Hippocampal formation (tissue), 2 donors: ENCODE measurements around the gene KCNMA1.

Experiments used
- DNase-seq, 2 donors: peaks; one replicate each; lab custom pipeline; 2025; lab: John Stamatoyannopoulos, UW

Gene KCNMA1

DNA sequence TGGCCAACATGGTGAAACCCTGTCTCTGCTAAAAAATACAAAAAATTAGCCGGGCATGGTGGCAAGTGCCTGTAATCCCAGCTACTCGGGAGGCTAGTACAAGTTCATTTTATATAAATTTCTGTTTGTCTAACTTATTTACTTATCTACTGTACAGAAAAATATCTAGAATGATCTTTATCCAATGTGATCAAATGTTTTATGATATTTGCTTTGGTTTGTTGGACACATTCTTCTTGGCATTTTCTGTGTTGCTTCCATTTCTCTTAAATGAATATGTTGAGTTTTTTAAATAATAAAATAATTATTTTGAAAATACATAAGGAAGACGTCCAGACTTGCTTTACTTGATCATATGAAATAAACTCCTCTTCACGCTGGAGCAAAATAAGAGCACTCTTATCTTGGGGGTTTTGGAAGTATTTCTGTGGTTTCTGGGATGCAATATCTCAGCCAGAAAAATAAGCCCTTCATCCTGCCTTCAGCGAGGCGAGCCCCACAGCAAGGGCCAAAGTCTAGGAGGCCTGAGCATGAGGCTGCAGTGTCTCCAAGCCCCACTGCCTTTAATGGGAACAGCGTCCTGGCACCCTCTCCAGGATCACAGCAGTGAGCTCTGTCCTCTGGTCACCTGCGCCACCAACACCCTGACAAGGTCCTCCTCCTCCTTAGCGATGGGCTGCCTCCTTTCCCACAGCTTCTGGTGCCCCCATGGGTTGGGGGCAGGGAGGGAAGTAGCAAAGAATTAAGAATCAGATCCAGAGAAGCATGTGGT, 480.2 kb downstream of the KCNMA1 start:
- DNase-seq, result no peak

DNA sequence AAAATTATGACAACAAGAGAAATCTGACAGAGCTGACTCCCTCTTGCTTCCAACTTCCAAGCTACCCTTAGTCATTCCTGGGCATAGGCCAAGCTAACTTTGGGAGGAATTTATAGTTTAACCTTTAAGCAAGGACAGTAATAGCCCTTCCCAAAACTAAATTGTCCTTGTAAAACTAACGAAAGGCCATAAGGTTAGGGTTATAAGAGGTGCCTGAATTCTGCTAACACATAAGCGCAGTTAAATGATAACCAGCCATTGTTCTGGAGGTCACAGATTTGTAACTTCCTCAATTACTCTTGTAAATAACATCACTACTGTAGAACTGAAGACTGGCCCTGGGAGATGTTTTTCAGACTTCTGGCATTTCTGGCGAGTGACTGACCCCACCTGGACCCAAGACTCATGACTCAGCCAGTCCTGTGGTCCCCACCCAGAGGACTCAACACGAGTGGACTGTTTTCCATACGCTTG, 481.2 kb downstream of the KCNMA1 start:
- DNase-seq, result no peak

DNA sequence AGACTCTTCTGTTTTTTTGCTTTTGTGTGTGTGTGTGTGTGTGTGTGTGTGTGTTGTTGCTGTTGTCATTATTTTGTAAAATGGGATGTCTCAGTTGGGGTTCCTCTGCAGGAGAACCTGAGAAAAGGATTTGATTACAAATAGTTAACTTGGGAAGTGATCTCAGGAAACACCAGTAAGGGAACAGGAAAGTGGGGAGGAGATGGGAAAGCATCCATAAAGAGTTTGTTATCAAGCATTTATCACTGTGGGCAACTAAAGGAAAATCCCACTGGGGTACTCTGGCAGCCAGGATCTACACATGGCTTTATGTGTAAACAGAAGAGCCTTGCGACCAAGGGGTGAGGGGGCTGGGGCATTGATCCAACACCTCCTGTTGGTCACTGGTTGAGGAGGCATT, 485.4 kb downstream of the KCNMA1 start:
- no peak for DNase-seq

DNA sequence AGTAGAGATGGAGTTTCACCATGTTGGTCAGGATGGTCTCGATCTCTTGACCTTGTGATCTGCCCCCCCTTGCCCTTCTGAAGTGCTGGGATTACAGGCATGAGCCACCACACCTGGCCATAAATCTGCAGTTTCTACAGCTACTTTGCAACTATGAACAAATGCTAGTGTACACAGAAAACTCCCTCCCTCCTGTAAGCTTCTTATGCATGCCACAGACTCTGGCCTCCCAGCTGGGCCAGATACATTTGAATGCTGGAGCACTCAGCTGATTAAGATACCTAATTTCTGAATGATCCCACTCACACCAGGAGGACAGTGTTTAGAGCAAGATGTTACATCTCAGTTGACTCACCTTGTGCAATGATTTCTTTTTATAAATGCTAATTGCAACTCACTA, 486.2 kb downstream of the KCNMA1 start:
- no peak for DNase-seq

DNA sequence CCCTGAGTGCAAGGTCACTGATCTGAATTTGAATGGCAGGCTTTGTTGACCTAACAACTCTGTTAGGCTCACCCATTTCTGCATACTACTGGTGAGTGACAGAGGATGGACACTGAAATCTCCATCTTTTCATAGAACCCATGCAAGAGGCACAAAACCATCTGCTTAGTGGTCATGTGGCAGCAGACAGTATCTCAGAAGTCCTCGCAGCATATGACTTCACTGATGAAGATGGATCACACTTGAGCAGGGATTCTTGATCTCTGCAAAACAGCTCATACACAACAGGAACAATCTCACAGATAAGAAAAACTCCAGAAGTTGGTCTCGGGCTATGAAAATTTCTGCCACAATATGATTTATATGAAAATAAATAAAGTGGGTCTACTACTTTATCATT, 487.9 kb downstream of the KCNMA1 start:
- no peak for DNase-seq

DNA sequence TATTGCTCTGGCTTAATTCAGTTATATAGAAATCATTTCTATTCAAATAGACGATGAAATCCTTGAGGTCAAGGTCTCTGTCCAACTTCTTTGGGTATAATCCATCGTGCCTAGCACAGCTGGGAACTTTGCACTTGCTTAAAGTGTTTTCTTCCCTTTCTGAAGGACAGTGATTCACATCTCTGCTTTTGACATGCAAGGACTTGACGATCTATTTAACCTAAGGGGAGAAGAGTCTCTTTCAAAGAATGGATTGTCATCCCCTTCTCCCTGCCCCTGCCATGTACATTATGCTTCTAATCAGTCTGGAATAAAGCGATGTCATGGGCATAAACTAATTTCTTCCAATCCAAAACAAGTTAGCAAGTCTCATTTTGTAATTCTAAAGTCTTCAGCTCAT, 488.6 kb downstream of the KCNMA1 start:
- DNase-seq, result no peak

DNA sequence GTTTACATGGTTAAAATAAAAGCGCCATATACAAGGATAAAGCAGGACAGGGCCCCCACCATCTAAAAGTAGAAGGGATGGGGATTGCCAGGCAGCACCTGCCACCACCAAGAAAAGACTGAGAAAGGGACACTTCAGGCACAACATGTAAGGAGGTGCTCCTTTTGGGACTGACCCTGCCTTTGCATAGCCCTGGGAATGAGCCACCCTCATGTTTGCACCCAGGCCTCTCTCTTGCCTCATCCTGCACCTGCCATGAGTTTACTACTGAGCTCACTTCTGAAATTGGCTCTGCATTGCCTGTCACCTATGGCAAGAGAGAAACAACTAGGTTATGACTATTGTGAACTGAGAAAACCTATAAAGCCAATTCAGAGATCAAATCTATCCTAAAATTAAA, 489.7 kb downstream of the KCNMA1 start:
- DNase-seq, result no peak

DNA sequence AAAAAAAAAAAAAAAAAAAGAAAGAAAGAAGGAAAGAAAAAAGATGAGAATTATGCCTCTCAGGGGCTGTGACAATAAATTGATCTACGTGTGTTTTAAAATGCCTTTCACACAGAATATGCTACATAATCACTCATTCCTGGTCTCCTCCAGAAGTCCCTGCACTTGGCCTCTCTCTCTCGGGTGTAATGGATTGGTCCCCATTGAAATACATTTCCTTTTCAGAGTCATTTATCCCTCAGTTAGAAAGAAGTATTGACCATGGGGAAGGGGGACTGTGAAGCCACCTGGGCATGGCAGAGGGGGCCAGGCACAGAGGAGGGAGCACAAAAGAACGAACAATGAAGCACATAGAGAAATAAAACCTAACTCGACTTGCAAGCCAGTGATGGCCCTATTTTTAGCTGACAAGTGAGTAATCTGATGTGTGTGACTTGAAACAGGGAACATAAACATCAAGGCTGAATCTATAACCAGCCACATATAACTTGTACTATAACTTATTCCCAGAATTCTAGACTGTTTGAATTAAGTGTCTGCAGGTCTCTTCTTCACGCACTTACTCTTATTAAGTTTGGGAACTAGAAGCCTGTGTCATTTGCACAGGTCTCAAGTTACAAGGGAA, 490.8 kb downstream of the KCNMA1 start:
- DNase-seq, result no peak

DNA sequence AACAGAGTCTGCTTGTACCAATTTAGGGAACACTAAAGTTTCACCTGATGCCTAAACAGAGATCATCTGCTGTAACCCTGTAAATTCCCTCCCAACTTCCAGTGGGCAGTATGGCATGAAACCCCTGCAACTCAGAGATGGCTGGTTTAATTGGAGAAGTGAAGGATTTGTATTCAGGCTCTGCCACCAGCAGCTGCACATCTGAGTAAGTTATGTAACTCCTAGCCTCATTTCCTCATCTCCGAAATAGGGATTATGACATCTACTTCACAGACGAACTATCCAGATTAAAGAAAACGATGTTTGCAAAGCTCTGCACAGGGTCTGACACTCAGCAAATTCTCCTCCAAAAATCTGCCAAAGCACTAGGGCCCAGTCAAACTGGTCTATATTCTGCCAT, 493.0 kb downstream of the KCNMA1 start:
- no peak for DNase-seq

DNA sequence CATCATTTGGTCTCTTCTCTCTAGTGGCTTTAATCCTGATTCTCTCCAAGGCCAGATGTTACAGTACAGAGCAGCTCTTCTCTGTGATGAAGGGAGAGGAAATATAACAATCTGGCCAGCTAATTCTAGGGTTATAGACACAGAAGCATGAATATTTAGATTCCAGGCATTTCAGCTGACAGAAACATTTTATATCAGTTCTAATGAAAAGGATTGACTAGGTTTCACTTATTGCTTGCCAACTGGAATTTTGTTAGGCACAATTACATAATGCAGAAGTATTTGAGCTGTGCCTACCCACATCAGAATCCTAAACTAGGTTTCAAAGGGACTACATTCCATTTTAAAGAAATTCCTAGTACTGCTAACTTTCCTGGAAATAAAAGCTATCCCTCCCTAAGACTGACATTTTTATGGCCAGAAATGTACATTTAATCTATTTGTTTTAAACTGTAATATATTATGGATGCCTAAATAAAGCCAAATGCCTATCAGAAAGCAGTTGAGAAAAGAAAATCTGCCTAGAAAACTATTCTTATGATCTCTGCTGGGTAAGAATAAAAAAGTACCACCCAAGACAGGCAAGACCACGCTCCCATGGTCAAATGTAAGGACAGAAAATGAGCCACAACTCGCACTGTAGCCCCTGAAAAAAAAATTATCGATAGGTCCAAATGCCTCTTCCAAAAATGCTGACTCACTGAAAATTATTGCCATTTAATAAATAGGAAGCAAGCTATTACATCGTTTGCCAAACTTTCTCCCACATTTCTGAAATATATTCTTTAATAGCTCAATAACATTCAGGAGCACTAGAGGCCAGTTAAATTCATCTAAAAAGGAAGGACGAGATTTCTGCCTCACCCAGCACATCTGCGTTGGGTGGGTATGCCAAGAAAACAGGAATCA, 498.1 kb downstream of the KCNMA1 start:
- peak in 1 of 2 donors; percentile 16 for DNase-seq

DNA sequence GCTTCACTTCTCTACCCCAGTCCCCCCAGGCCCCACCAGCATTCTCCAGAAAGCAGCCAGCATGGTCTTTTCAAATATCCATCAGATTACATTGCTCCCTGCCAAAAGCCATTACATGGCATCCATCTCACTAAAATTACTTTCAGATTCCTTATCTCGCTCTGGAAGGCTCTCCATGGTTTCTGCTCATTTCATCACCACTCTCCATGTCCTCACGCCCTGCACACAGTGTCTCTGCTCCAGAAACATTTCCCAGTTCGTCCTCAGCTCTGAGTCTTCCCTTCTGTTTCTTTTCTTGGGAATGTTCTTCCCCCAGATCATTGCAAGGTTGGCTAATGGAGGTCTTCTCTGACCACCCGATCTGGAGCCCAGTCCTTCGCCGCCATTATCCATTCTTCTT, 499.1 kb downstream of the KCNMA1 start:
- DNase-seq, result no peak

DNA sequence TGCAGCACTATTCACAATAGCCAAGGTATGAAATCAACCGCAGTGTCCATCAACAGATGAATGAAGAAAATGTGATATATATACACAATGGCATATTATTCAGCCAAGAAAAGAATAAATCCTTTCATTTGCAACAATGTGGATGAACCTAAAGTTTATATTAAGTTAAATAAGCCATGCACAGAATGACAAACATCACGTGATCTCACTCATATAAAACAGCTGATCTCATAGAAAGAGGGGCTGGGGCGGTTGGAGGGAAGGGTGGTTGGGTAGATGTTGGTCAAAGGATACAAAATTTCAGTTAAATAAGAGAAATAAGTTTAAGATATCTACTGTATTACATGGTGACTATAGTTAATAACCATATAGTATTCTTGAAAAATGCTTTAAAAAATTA, 502.1 kb downstream of the KCNMA1 start:
- DNase-seq, result no peak

DNA sequence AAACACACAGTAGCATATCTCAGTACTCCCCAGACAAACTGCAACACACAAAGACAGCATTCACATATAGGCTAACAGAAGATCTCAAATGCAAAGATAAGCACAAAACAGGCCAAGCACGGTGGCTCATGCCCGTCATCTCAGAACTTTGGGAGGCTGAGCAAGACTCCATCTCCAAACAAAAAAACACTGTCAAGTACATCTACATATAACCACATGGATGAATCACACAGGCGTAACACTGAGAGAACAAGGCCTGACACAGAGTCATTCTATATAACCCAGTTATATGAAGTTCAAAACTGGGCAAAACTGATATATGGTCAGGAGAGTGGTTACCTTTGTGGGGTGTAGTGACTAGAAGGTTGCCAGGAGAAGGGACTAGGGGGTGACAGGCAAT, 506.4 kb downstream of the KCNMA1 start:
- DNase-seq, result no peak

DNA sequence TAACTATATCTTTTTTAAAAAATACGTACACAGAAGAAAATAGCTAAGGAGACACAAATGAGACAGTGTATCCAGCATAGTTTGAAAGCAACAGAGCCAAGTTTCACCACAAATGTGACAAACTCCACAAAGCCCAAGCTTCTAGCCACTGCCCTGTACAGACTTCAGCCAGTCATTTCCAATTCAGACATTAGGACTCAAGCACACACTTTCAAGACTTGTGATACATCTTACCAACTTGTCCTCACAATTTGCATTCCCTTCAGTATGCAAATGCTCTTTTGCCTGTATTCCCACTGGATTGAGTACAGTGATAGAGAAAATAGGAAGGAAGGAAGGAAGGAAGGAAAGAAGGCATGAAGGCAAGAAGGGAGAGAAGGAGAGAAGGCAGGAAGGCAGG, 510.4 kb downstream of the KCNMA1 start:
- no peak for DNase-seq

DNA sequence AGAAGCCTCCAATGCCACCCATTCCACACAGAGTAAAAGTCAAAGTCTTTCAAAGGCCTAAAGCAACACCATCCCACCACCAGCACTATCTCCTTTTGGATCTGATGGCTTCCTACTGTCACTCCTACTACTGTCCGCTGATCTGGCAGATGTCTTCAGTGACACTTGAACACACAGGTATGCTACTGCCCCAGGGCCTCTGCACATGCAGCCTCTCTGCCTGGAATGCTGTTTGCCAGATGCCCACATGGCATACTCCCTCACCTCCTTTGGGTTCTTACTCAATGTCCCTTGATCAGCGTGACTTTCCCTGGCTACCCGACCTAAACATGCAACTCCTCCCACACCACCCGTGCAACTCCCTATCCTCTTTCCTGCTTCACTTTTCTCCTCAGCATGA, 512.4 kb downstream of the KCNMA1 start:
- no peak for DNase-seq

DNA sequence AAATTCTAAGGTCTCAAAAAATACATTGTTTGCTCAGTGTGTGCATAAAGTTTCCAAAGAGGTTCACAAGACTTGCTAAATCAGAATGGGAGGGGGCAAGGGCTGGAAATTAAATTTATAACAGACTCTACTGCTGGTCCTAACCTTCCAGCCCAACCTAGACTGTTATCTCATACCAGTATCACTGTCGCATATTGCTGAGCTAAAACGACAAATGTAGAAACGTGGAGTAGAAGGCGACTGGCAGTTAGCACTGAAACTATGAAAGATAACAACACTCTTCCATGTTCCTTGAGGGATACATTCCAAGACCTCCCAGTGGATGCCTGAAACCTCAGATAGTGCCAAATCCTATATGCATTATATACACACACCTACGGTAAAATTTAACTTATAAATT, 514.3 kb downstream of the KCNMA1 start:
- DNase-seq, result no peak

DNA sequence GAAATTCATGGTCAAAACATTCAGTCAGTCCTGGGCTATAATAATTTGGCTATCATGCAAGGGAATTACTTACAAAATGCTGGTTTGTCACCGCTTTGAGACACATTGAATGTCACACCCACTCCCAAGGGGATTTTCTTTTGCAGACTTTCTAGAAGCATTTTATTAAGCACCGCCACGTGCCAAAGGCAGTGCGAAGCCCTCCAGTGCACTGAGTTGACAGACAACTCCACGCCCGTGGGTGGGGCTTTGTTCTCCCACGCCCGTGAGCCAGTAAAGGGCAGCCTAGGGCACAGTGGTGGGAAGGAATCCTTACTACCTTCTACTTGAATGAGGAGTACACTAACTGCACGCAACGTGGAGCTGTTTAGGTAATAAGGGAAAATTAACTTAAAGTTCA, 515.8 kb downstream of the KCNMA1 start:
- DNase-seq, result no peak

DNA sequence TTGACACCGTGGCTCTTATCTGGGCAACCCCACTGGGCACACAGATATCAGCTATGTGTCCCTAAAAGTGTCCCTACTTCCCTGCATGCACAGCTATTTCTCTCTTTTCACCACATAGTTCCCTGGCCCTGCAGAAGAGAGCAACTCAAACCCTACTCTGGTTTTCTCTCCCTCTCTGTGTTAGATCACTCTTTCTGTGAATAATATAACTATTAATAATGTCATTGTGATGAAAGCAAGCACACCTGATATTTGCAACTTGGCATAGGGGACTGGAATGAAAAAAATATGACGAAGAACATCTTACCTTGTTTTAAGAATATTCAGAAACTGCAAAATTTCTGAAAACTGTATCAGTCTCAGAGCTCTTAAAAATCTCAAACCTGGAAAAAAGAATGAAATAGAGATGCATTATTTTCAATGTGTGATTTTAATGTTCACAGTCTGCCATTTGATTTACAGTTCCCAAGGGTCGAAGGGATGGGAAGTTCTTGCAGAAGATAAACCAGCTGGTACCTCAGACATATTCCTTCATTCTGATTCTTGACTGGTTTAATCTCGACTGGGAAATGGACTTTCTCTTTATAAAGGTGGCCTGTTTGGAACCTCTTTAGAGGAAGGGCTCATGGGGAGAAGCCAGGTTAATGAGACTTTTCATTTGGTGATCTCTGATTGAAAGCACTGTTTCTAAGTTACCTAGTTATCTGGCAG, 516.8 kb downstream of the KCNMA1 start:
- no peak for DNase-seq

DNA sequence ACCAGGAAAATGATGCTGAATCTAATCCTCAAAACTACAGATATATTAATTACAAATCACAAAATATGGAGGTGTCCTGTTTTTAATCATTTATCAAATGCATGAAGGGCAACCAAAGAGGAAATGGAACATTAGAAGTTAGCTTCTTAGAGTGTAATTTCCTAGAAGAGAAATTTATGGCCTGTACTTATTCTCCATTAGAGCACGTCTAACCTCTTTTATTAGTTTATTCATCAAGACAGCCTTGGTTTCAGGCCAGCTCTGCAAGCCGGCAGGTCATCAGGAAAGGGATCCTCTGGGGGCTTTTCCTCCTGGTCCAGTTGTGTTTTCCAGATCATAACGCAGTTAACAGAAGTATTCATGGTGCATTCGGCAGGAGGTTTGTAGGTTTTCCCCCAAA, 517.6 kb downstream of the KCNMA1 start:
- DNase-seq, result no peak

DNA sequence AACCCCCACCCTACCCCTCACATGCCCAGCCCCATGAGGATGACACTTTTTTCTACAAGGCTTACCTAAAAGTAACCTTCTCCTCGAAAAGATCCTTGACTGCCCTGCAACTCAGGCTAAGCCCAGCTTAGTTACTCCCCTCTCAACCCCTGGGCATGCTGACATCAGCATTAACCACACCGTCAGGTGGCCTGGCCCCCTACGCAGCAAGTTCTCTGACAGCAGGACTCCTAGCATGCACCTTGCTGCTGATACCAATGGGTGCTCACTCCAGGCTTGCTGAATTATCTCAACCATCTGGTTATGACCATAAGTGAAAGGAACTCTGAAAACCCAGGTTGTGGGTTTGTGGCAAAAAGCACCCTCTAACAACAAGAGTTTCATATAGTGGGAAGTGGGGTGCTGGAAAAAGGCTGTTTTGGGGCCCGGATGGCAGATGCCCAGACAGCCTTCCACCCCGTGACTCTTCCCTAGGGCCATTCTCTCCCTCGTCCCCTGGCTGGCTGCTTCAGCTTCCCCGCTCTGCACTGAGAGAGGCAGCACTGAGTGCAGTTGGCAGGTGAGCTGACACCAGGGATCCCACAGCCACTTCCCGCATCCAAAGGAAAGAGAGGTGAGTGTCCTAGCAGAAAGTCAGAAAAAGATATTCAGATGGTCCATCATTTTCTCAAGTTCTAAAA, 518.9 kb downstream of the KCNMA1 start:
- DNase-seq, result no peak

DNA sequence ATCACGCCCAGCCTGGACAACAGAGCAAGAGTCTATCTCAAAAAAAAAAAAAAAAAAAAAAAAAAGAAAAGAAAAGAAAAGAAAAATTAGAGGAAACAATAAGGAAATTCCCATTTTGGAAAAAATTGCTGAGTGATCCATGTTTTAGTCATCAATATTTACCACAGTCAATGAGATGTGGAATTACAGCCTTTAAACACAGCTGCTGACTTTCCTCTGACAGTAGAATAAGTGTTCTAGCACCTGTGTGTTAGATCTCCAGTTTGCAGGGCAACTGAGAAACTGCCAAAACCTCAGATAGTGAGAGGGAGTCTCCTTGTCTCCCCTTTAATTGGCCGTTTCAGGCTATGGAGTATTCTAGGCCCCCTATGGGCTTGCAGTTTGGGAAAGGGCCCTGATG, 520.1 kb downstream of the KCNMA1 start:
- no peak for DNase-seq

DNA sequence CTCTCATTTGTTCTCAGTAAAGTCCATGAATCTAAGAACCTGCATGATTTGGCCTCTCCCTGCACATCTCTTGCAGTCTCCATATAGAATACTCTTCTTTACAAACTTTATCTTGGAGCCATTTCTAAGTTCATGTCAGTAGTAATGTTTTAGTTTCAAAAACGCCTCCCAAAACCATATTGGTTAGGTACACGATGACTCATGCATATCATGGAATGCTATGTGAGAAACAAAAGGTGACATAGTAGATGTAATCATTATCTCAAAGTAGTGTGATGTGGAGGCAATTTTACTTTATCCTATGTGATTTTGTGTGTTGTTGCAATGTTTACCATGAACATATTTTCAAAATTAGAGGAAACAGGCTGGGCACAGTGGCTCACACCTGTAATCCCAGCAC, 520.7 kb downstream of the KCNMA1 start:
- DNase-seq, result no peak
